Mammary epithelial cell (primary cell): ENCODE results near the gene DAAM2.

ENCODE experiments used
- EZH2 ChIP-seq: IDR thresholded peaks from 2 replicates; pipeline ENCODE4 v1.6.1; 2012; ENCODE audit warnings: low read length, inconsistent platforms, borderline replicate concordance
- TF ChIP-seq, protein P1 (sequence below), 2 donors: IDR thresholded peaks in 1 of 2; conservative IDR thresholded peaks in 1 of 2; 2 replicates each; pipeline ENCODE4 v1.5.1; 2011 to 2012; ENCODE audit warnings: inconsistent platforms in 2 of 2, low read length in 2 of 2, mild to moderate bottlenecking in 2 of 2, control low read depth in 1 of 2, low read depth in 1 of 2; ENCODE audit not compliant: insufficient read depth in 1 of 2; ENCODE audit errors: extremely low read depth in 1 of 2

DNA sequence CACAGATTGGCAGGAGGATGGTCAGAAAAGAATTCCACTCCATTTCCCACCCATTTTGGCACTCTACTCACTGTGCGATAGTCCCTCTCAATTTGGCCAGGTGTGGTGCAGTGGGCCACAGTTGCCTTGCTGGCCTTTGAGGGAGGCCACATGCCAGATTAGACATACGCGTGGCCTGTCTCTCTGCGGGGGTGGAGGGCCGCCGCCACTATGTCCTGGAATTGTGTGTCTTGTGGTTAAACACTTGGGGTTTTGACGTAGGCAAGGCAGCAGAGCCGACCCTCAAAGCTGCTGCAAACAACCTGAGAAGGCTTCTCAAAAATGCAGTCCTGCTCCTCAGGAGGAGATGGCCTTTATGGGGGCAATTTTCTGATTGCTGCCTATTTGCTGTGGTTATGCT lies 4.9 kb upstream of the DAAM2 start:
- TF ChIP-seq, protein P1, sequence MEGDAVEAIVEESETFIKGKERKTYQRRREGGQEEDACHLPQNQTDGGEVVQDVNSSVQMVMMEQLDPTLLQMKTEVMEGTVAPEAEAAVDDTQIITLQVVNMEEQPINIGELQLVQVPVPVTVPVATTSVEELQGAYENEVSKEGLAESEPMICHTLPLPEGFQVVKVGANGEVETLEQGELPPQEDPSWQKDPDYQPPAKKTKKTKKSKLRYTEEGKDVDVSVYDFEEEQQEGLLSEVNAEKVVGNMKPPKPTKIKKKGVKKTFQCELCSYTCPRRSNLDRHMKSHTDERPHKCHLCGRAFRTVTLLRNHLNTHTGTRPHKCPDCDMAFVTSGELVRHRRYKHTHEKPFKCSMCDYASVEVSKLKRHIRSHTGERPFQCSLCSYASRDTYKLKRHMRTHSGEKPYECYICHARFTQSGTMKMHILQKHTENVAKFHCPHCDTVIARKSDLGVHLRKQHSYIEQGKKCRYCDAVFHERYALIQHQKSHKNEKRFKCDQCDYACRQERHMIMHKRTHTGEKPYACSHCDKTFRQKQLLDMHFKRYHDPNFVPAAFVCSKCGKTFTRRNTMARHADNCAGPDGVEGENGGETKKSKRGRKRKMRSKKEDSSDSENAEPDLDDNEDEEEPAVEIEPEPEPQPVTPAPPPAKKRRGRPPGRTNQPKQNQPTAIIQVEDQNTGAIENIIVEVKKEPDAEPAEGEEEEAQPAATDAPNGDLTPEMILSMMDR (conservative IDR thresholded peaks at IDR 0.05 in 1 of 2, IDR thresholded peaks at IDR 0.05 in 1 of 2; ENCODE audit: extremely low read depth in 1 of 2, insufficient read depth in 1 of 2, low read depth in 1 of 2, low read length in 2 of 2), result no peak
- no peak for TF ChIP-seq EZH2
